Heart left ventricle (tissue), 16 donors: ENCODE measurements around the gene HTT. TPM values are rescaled to one million over a fixed set of nuclear protein-coding genes. Genes with fewer than 3 reads are reported as not detected.

ENCODE experiments used
- ATAC-seq, 4 donors: fragments of 200-7000 bp; cut with Tn5 transposase; one replicate each; pipeline ENCODE4 v1.9.1; 2020 to 2022; ENCODE audit warnings: moderate library complexity in 4 of 4, mild to moderate bottlenecking in 3 of 4, moderate number of reproducible peaks in 1 of 4
- DNase-seq, 5 donors: peaks; one replicate each; pipeline ENCODE4 v3.0.0-alpha.2; 2020
- H3K27ac ChIP-seq, 12 donors: fragments of 200-600 bp; sonication (generic) in 4 of 12; one replicate each; pipeline versions ENCODE4 v1.5.0 to v1.8.0; 2016 to 2022; ENCODE audit warnings: mild to moderate bottlenecking in 2 of 12
- H3K27me3 ChIP-seq, 9 donors: fragments of 200-600 bp; sonication (generic) in 2 of 9; one replicate each; pipeline versions ENCODE4 v1.5.1 to v1.8.0; 2016 to 2022; ENCODE audit warnings: mild to moderate bottlenecking in 3 of 9
- H3K36me3 ChIP-seq, 9 donors: fragments of 200-600 bp; sonication (generic) in 2 of 9; one replicate each; pipeline versions ENCODE4 v1.5.0 to v1.8.0; 2018 to 2022; ENCODE audit warnings: mild to moderate bottlenecking in 2 of 9
- H3K4me1 ChIP-seq, 12 donors: fragments of 200-600 bp; sonication (generic) in 4 of 12; one replicate each; pipeline versions ENCODE4 v1.5.0 to v1.8.0; 2016 to 2022; ENCODE audit warnings: mild to moderate bottlenecking in 3 of 12
- H3K4me3 ChIP-seq, 12 donors: fragments of 200-600 bp; sonication (generic) in 4 of 12; one replicate each; pipeline versions ENCODE4 v1.5.0 to v1.8.0; 2017 to 2022; ENCODE audit warnings: mild to moderate bottlenecking in 9 of 12, moderate library complexity in 4 of 12
- H3K9me3 ChIP-seq, 12 donors: fragments of 200-600 bp; sonication (generic) in 4 of 12; one replicate each; pipeline versions ENCODE4 v1.5.0 to v1.8.0; 2016 to 2022; ENCODE audit warnings: mild to moderate bottlenecking in 1 of 12
- POLR2A ChIP-seq, 2 donors: fragments of 450-650 bp; IDR thresholded peaks; one replicate each; pipeline ENCODE4 v1.6.1; 2017; ENCODE audit warnings: antibody characterized with exemption in 2 of 2, mild to moderate bottlenecking in 2 of 2, moderate library complexity in 2 of 2
- WGBS, 4 donors: extraction: QIAGEN DNeasy Blood & Tissue Kit in 2 of 4; methylation state at CpG; one replicate each; pipeline versions ENCODE4 v1.1.5 to v1.1.7; 2013 to 2018; 5-methylcytosine and 5-hydroxymethylcytosine counted together
- intact Hi-C, 10 donors: fragments of 100-400 bp; cut with DNase I; formaldehyde crosslinking; loops; one replicate each; pipeline versions ENCODE4 v1.11.1 to v1.14.2; 2022
- polyA plus RNA-seq, 2 donors: library from polyadenylated mRNA; stranded (reverse); fragments of 200-250 nt; gene quantifications; one replicate each; pipeline ENCODE4 v1.2.3, GENCODE V29; 2013
- total RNA-seq, 9 donors: library from RNA; depleted of rRNA in 2 of 9; stranded (reverse); fragments of >200 nt in 2 of 9; fragmentation: NEBNext Ultra II Directional in 3 of 9; extraction: Animal tissue kit (Norgen Biotek cat#: 25700) in 3 of 9; gene quantifications; one replicate each; pipeline versions ENCODE4 v1.1.0 to v1.2.4, GENCODE V29; 2016 to 2023
- TF ChIP-seq, protein P1 (sequence below), 12 donors: fragments of 200-600 bp; sonication (generic) in 4 of 12; IDR thresholded peaks; one replicate each; pipeline versions ENCODE4 v1.5.0 to v1.8.0; 2018 to 2022; ENCODE audit warnings: antibody characterized with exemption in 12 of 12, mild to moderate bottlenecking in 5 of 12
- donor health status: ischemic (EF 13 %, LVEDD 7.1; RV severe dilation, severe dysfunction).
- donor health status: healthy with polysubstance abuse.
- donor health status: DM: no; HTN: yes; CAD: no.
- donor health status: DM: no; HTN: no; CAD: no.
- donor health status: ischemic (EF 25% LVEDD 6.9; RV normal size, moderate dysfunction).
- donor health status: ischemic (EF 25% LVEDD 5.7; RV mildly dilated, moderate dysfunction).
- donor health status: healthy.
- donor health status: DM: yes; HTN: yes; CAD: no.
- donor health status: ischemic (EF 35%, LVEDD 5.7; RV mildly dilated, moderate dysfunction).
- donor health status: nonischemic (EF 11% LVEDD 7.7; RV severe dilation, severe dysfunction).
- donor health status: DM: yes; HTN: yes; CAD: no.
- donor health status: PGD.
- donor health status: ischemic (EF 29% LVEDD 5.4; RV normal size, mild dysfunction).
- donor health status: nonischemic (EF 23%, LVEDD 6.1; RV moderate dilation, normal function).

HTT gene
- total and polyA plus RNA-seq, 11 donors: 13.9 to 122 (median 25.1) TPM

DNA sequence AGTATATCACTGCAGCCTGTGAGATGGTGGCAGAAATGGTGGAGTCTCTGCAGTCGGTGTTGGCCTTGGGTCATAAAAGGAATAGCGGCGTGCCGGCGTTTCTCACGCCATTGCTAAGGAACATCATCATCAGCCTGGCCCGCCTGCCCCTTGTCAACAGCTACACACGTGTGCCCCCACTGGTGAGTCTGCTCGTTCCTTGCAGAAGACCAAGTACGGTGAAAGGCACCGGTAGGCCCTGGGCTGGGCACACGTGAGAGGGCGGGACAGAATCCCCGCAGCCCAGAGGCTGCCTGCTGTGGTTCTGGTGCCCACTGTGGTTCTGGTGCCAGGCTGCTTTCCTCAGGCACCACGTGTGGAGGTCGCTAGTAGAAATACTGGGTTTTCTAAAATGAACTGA lies 143.3 kb downstream of the HTT start:
- peak in 1 of 5 donors; percentile 21 for DNase-seq
- H3K27me3 ChIP-seq: no peaks in the 10 kb centered on the region
- peaks cover 0 to 13% (median 0%) of the 10 kb centered on the region in 12 donors for H3K4me1 ChIP-seq
- no peak for ATAC-seq
- peaks cover 0 to 99% (median 96%) of the 10 kb centered on the region in 9 donors for H3K36me3 ChIP-seq
- no peak overlapping the region for H3K4me3 ChIP-seq
- intact Hi-C loops: no loop called here
- no peak overlapping the region for H3K27ac ChIP-seq
- WGBS, 4 donors: 89 to 97% (median 93%) methylated on average over 16 of the region's 16 CpGs
- no peaks in the 10 kb centered on the region for H3K9me3 ChIP-seq
- TF ChIP-seq, protein P1, sequence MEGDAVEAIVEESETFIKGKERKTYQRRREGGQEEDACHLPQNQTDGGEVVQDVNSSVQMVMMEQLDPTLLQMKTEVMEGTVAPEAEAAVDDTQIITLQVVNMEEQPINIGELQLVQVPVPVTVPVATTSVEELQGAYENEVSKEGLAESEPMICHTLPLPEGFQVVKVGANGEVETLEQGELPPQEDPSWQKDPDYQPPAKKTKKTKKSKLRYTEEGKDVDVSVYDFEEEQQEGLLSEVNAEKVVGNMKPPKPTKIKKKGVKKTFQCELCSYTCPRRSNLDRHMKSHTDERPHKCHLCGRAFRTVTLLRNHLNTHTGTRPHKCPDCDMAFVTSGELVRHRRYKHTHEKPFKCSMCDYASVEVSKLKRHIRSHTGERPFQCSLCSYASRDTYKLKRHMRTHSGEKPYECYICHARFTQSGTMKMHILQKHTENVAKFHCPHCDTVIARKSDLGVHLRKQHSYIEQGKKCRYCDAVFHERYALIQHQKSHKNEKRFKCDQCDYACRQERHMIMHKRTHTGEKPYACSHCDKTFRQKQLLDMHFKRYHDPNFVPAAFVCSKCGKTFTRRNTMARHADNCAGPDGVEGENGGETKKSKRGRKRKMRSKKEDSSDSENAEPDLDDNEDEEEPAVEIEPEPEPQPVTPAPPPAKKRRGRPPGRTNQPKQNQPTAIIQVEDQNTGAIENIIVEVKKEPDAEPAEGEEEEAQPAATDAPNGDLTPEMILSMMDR (IDR thresholded peaks at IDR 0.05): no peak
- TF ChIP-seq POLR2A (IDR thresholded peaks at IDR 0.05): no peak

DNA sequence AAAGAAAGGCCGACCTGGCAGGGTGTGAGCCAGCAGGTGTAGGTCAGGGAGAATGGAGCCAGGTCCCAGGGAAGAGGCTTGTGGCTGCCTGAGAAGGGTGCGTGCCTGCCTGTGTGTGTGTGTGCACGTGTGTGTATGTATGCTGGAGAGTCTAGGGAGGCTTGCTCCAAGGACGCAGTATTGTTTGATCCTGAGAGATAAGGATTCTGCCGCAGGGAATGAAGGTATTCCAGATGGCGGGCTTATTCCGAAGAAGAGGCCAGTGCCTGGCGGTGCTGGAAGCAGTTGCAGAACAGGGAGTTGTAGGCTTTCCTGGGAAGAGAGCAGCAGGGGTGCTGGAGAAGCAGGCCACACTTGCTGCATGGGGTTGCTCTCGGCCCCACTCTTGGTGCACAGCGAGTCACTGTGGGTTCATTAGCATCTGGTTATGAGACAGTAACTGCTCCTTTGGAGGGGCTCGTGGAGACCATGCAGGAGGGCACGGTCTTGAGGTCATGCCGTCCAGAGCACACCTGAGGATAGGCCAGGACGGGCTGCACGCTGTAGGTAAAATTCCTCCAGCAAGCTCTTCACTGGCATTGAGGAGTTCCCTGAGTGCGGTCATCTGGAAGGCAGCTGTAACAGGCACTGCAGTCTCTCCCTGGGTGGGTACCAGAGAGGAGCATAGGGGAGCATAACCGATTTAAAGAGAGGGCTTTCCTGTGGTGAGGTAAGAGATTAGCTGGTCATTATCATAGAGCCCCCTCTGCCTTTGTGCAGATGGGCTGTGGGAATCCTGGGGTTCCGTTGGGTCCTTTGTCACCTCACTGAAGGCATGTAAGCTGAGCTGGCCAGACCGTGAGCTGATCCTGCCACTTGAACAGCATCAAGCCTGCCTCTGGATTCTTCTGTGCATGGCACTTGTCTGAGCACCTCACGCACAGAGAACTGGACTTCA lies 144.6 kb downstream of the HTT start:
- DNase-seq: peak in 1 of 5 donors; percentile 12
- ATAC-seq: no peak
- Histone ChIP-seq H3K36me3 (peaks cover 0 to 99% (median 96%) of the 10 kb centered on the region in 9 donors), H3K27ac (peak overlapping the region in 1 of 12 donors; percentile 42), H3K4me3 (no peak overlapping the region), H3K27me3 (no peaks in the 10 kb centered on the region), H3K9me3 (no peaks in the 10 kb centered on the region), H3K4me1 (peaks cover 0 to 13% (median 0%) of the 10 kb centered on the region in 12 donors)
- intact Hi-C loops: no loop called here
- no peak for TF ChIP-seq POLR2A (IDR thresholded peaks at IDR 0.05)
- TF ChIP-seq, protein P1 (IDR thresholded peaks at IDR 0.05): no peak
- 90 to 97% (median 93%) methylated on average over 16 to 20 of the region's 20 CpGs for WGBS, 4 donors

DNA sequence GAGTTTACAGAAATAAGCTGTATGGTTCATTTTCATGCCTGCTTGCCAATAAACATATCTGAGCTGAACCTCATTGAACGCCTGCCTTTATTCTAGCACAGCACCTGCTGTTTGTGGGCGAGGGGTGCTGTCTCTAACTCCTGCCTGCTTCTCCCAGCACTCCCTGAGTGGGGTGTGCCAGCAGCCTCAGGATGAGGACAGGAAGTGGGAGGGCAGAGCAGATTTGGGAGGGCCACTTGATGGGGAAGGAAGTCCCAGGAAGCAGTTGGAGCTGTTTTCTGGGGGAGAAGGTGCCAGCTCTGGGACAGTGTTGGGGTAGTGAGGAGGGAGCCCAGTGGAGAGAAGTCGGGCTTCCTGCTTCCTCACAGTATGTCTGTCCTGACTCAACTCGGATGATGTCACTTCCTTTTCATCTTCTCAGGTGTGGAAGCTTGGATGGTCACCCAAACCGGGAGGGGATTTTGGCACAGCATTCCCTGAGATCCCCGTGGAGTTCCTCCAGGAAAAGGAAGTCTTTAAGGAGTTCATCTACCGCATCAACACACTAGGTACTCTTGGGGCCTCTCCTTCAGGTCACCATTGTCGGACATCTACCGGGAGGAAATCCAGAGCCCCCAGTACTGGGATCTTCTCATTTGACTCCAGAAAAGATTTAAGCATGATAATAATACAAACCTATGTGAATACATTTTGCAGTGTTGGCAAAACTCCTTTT lies 145.4 kb downstream of the HTT start:
- 63 to 72% (median 67%) methylated on average over 9 of the region's 9 CpGs for WGBS, 4 donors
- Histone ChIP-seq H3K4me3 (no peak overlapping the region), H3K27ac (peak overlapping the region in 2 of 12 donors; percentile 15 to 42), H3K9me3 (no peaks in the 10 kb centered on the region), H3K27me3 (no peaks in the 10 kb centered on the region), H3K36me3 (peaks cover 0 to 99% (median 96%) of the 10 kb centered on the region in 9 donors), H3K4me1 (peaks cover 0 to 17% (median 0%) of the 10 kb centered on the region in 12 donors)
- DNase-seq (peak in 2 of 5 donors; percentile 19 to 20), ATAC-seq (peak in 1 of 4 donors; percentile 73)
- intact Hi-C loops: no loop called here
- TF ChIP-seq, protein P1 (IDR thresholded peaks at IDR 0.05): no peak
- TF ChIP-seq POLR2A (IDR thresholded peaks at IDR 0.05): no peak
